ENCODE results near the gene JMY. TPM values are rescaled to one million over a fixed set of nuclear protein-coding genes. Genes with fewer than 3 reads are reported as not detected.
A peak's percentile ranks its signal among the peaks of the same experiment; 100 is the strongest.

Gene JMY
- total RNA-seq, 1 donor from 2014 or later = 7.0 TPM

GRCh38 chr5:79201206-79201605, 34.7 kb upstream of the JMY start:
- Histone ChIP-seq H3K27me3 (ENCODE audit: insufficient read depth, low read length) (no peaks in the 10 kb centered on the region), H3K36me3 (ENCODE audit: insufficient read depth, low read length) (no peaks in the 10 kb centered on the region), H4K20me1 (ENCODE audit: insufficient read depth, low read length) (no peaks in the 10 kb centered on the region), H3K9me3 (ENCODE audit: insufficient read depth, low read depth, low read length) (no peaks in the 10 kb centered on the region), H3K79me2 (ENCODE audit: insufficient read depth, low read length) (no peaks in the 10 kb centered on the region), H2AFZ (ENCODE audit: low read depth, low read length) (no peak overlapping the region), H3K4me3 (ENCODE audit: insufficient read depth, low read depth, low read length) (no peak overlapping the region), H3K27ac (ENCODE audit: low read depth, low read length) (no peak overlapping the region), H3K4me1 (ENCODE audit: insufficient read depth, low read length) (no peaks in the 10 kb centered on the region), H3K4me2 (ENCODE audit: low read length) (peak overlapping the region; percentile 20), H3K9ac (ENCODE audit: low read length) (no peak overlapping the region)
- no peak overlapping the region for H3K27ac Mint-ChIP-seq (ENCODE audit: unreplicated experiment)
- no peaks in the 10 kb centered on the region for H3K36me3 Mint-ChIP-seq (ENCODE audit: low read depth, unreplicated experiment)
- no peak overlapping the region for H3K4me3 Mint-ChIP-seq (ENCODE audit: unreplicated experiment)
- no peaks in the 10 kb centered on the region for H3K27me3 Mint-ChIP-seq (ENCODE audit: low read depth, unreplicated experiment)
- TF ChIP-seq EZH2 (IDR thresholded peaks at IDR 0.05; ENCODE audit: insufficient read depth, low read length) = no peak
- TF ChIP-seq CTCF (IDR thresholded peaks at IDR 0.05; ENCODE audit: insufficient read depth, low read depth, low read length) = no peak
- FAIRE-seq (no peak), DNase-seq (ENCODE audit: low read depth) (peak; percentile 50)
- H3K9me3 Mint-ChIP-seq (ENCODE audit: unreplicated experiment) = no peaks in the 10 kb centered on the region
- H3K4me1 Mint-ChIP-seq (ENCODE audit: low read depth, unreplicated experiment) = no peaks in the 10 kb centered on the region

GRCh38 chr5:79202076-79202475, 33.9 kb upstream of the JMY start:
- H3K27me3 ChIP-seq (ENCODE audit: insufficient read depth, low read length) = no peaks in the 10 kb centered on the region
- H3K4me2 ChIP-seq (ENCODE audit: low read length) = peak overlapping the region; percentile 48
- H3K79me2 ChIP-seq (ENCODE audit: insufficient read depth, low read length) = no peaks in the 10 kb centered on the region
- H3K36me3 ChIP-seq (ENCODE audit: insufficient read depth, low read length) = no peaks in the 10 kb centered on the region
- no peaks in the 10 kb centered on the region for H3K27me3 Mint-ChIP-seq (ENCODE audit: low read depth, unreplicated experiment)
- H3K4me1 Mint-ChIP-seq (ENCODE audit: low read depth, unreplicated experiment) = no peaks in the 10 kb centered on the region
- H3K27ac ChIP-seq (ENCODE audit: low read depth, low read length) = peak overlapping the region; percentile 30
- H3K4me1 ChIP-seq (ENCODE audit: insufficient read depth, low read length) = no peaks in the 10 kb centered on the region
- no peaks in the 10 kb centered on the region for H3K36me3 Mint-ChIP-seq (ENCODE audit: low read depth, unreplicated experiment)
- H3K4me3 Mint-ChIP-seq (ENCODE audit: unreplicated experiment) = no peak overlapping the region
- no peak overlapping the region for H3K9ac ChIP-seq (ENCODE audit: low read length)
- no peak overlapping the region for H2AFZ ChIP-seq (ENCODE audit: low read depth, low read length)
- H3K4me3 ChIP-seq (ENCODE audit: insufficient read depth, low read depth, low read length) = no peak overlapping the region
- H4K20me1 ChIP-seq (ENCODE audit: insufficient read depth, low read length) = no peaks in the 10 kb centered on the region
- H3K27ac Mint-ChIP-seq (ENCODE audit: unreplicated experiment) = no peak overlapping the region
- TF ChIP-seq CTCF (IDR thresholded peaks at IDR 0.05; ENCODE audit: insufficient read depth, low read depth, low read length) = no peak
- no peak for TF ChIP-seq EZH2 (IDR thresholded peaks at IDR 0.05; ENCODE audit: insufficient read depth, low read length)
- no peaks in the 10 kb centered on the region for H3K9me3 ChIP-seq (ENCODE audit: insufficient read depth, low read depth, low read length)
- peak; percentile 75 for DNase-seq (ENCODE audit: low read depth)
- H3K9me3 Mint-ChIP-seq (ENCODE audit: unreplicated experiment) = no peaks in the 10 kb centered on the region
- FAIRE-seq = peak; percentile 89

- H3K9me3 ChIP-seq (ENCODE audit: insufficient read depth, low read depth, low read length) = no peaks in the 10 kb centered on the region
- no peak overlapping the region for H3K9ac ChIP-seq (ENCODE audit: low read length)
- H3K4me2 ChIP-seq (ENCODE audit: low read length) = no peak overlapping the region
- FAIRE-seq (no peak), DNase-seq (ENCODE audit: low read depth) (no peak)
- Mint-ChIP-seq H3K36me3 (ENCODE audit: low read depth, unreplicated experiment) (no peaks in the 10 kb centered on the region), H3K27me3 (ENCODE audit: low read depth, unreplicated experiment) (no peaks in the 10 kb centered on the region), H3K27ac (ENCODE audit: unreplicated experiment) (no peak overlapping the region), H3K9me3 (ENCODE audit: unreplicated experiment) (no peaks in the 10 kb centered on the region), H3K4me1 (ENCODE audit: low read depth, unreplicated experiment) (no peaks in the 10 kb centered on the region), H3K4me3 (ENCODE audit: unreplicated experiment) (no peak overlapping the region)
- no peak overlapping the region for H3K4me3 ChIP-seq (ENCODE audit: insufficient read depth, low read depth, low read length)
- H3K4me1 ChIP-seq (ENCODE audit: insufficient read depth, low read length) = no peaks in the 10 kb centered on the region
- no peak for TF ChIP-seq CTCF (IDR thresholded peaks at IDR 0.05; ENCODE audit: insufficient read depth, low read depth, low read length)
- no peak for TF ChIP-seq EZH2 (IDR thresholded peaks at IDR 0.05; ENCODE audit: insufficient read depth, low read length)
- H3K36me3 ChIP-seq (ENCODE audit: insufficient read depth, low read length) = no peaks in the 10 kb centered on the region
- H3K27me3 ChIP-seq (ENCODE audit: insufficient read depth, low read length) = no peaks in the 10 kb centered on the region
- no peak overlapping the region for H2AFZ ChIP-seq (ENCODE audit: low read depth, low read length)
- no peaks in the 10 kb centered on the region for H4K20me1 ChIP-seq (ENCODE audit: insufficient read depth, low read length)
- H3K79me2 ChIP-seq (ENCODE audit: insufficient read depth, low read length) = no peaks in the 10 kb centered on the region
- H3K27ac ChIP-seq (ENCODE audit: low read depth, low read length) = no peak overlapping the region
Observed at GRCh38 chr5:79205965-79206364, 30.0 kb upstream of the JMY start.

Measured in astrocyte (in vitro differentiated cells and primary cell).